ENCODE measurements around the gene CD300A. TPM values are rescaled to one million over a fixed set of nuclear protein-coding genes. Genes with fewer than 3 reads are reported as not detected.
A peak's percentile ranks its signal among the peaks of the same experiment; 100 is the strongest.

Gene CD300A
- total RNA-seq, 4 donors from 2014 or later = 1.2 to 4.1 (median 2.4) TPM

GRCh38 chr17:74432424-74432690 is 34.1 kb upstream of the CD300A start:
- intact Hi-C loops (cut with DNase I) = no loop called here

GRCh38 chr17:74432766-74433391 is 33.6 kb upstream of the CD300A start:
- TF ChIP-seq CTCF (IDR thresholded peaks at IDR 0.05) (no peak), EP300 (IDR thresholded peaks at IDR 0.05) (no peak), POLR2A (IDR thresholded peaks at IDR 0.05; ENCODE audit: low read depth) (no peak), POLR2AphosphoS5 (IDR thresholded peaks at IDR 0.05) (no peak)
- intact Hi-C loops (cut with DNase I) = no loop called here
- Histone ChIP-seq H3K9me3 (peaks cover 0 to 9% (median 7%) of the 10 kb centered on the region in 4 donors), H3K4me1 (peaks cover 22 to 48% (median 44%) of the 10 kb centered on the region in 4 donors), H3K27me3 (peaks cover 0 to 32% (median 11%) of the 10 kb centered on the region in 4 donors), H3K4me3 (peak overlapping the region; percentile 61 to 72 (median 66)), H3K27ac (replicated peaks in 1 of 4) (peak overlapping the region; percentile 88 to 90 (median 89)), H3K36me3 (no peaks in the 10 kb centered on the region)
- no peak for DNase-seq (ENCODE audit: extremely low spot score)
- WGBS = 17% methylated on average over 13 of the region's 23 CpGs

More at GRCh38 chr17:74432424-74432690, 34.1 kb upstream of the CD300A start:
- peaks cover 0 to 32% (median 11%) of the 10 kb centered on the region in 4 donors for H3K27me3 ChIP-seq
- WGBS = 0% methylated on average over 5 of the region's 33 CpGs
- TF ChIP-seq POLR2AphosphoS5 (IDR thresholded peaks at IDR 0.05) = no peak
- TF ChIP-seq EP300 (IDR thresholded peaks at IDR 0.05) = no peak
- TF ChIP-seq CTCF (IDR thresholded peaks at IDR 0.05) = no peak
- no peak for TF ChIP-seq POLR2A (IDR thresholded peaks at IDR 0.05; ENCODE audit: low read depth)
- peaks cover 24 to 48% (median 45%) of the 10 kb centered on the region in 4 donors for H3K4me1 ChIP-seq
- H3K4me3 ChIP-seq = peak overlapping the region; percentile 61 to 72 (median 66)
- H3K9me3 ChIP-seq = peaks cover 0 to 4% (median 2%) of the 10 kb centered on the region in 4 donors
- no peak for DNase-seq (ENCODE audit: extremely low spot score)
- peak overlapping the region; percentile 88 to 90 (median 89) for H3K27ac ChIP-seq (replicated peaks in 1 of 4)
- H3K36me3 ChIP-seq = no peaks in the 10 kb centered on the region

- Histone ChIP-seq H3K27ac (replicated peaks in 1 of 4) (peak overlapping the region in 2 of 4 donors; percentile 88 to 89), H3K4me1 (peaks cover 21 to 48% (median 44%) of the 10 kb centered on the region in 4 donors), H3K27me3 (peaks cover 0 to 32% (median 11%) of the 10 kb centered on the region in 4 donors), H3K36me3 (no peaks in the 10 kb centered on the region), H3K9me3 (peaks cover 0 to 12% (median 8%) of the 10 kb centered on the region in 4 donors), H3K4me3 (peak overlapping the region; percentile 61 to 72 (median 66))
- TF ChIP-seq CTCF (IDR thresholded peaks at IDR 0.05) = no peak
- no peak for TF ChIP-seq POLR2A (IDR thresholded peaks at IDR 0.05; ENCODE audit: low read depth)
- TF ChIP-seq POLR2AphosphoS5 (IDR thresholded peaks at IDR 0.05) = no peak
- TF ChIP-seq EP300 (IDR thresholded peaks at IDR 0.05) = no peak
- intact Hi-C loops (cut with DNase I) = no loop called here
- WGBS = 54% methylated on average over 14 of the region's 17 CpGs
- DNase-seq (ENCODE audit: extremely low spot score) = no peak
Measured at GRCh38 chr17:74433421-74434121, 32.9 kb upstream of the CD300A start.

- intact Hi-C loops (cut with DNase I) = no loop called here
Measured at GRCh38 chr17:74435775-74436359, 30.6 kb upstream of the CD300A start.

More at GRCh38 chr17:74435775-74436359, 30.6 kb upstream of the CD300A start:
- WGBS = 76% methylated on average over 5 of the region's 5 CpGs
- Histone ChIP-seq H3K27ac (replicated peaks in 1 of 4) (no peak overlapping the region), H3K4me3 (no peak overlapping the region), H3K4me1 (peaks cover 11 to 32% (median 31%) of the 10 kb centered on the region in 4 donors), H3K9me3 (peaks cover 0 to 12% (median 8%) of the 10 kb centered on the region in 4 donors), H3K27me3 (peaks cover 0 to 27% (median 10%) of the 10 kb centered on the region in 4 donors), H3K36me3 (peaks cover 0 to 16% (median 12%) of the 10 kb centered on the region in 4 donors)
- no peak for DNase-seq (ENCODE audit: extremely low spot score)
- TF ChIP-seq EP300 (IDR thresholded peaks at IDR 0.05) (no peak), POLR2A (IDR thresholded peaks at IDR 0.05; ENCODE audit: low read depth) (no peak), CTCF (IDR thresholded peaks at IDR 0.05) (no peak), POLR2AphosphoS5 (IDR thresholded peaks at IDR 0.05) (no peak)

All from esophagus muscularis mucosa (tissue), 4 donors.